HG02642 (cell line): ENCODE data around the gene CCDC116.
"Not testable (repeated sequence)": the region's sequence is repeated elsewhere in the genome, so short reads cannot be mapped to it uniquely, and the experiment has no call there.

Experiments
- ATAC-seq: cut with Tn5 transposase; IDR thresholded peaks from one replicate; pipeline ENCODE4 v1.9.1; 2021; ENCODE audit warnings: mild to moderate bottlenecking; ENCODE audit not compliant: unreplicated experiment, poor library complexity

CCDC116 gene

GRCh38 chr22:21628386-21629254 is 3.9 kb upstream of the CCDC116 start:
- ATAC-seq, result no peak

DNA sequence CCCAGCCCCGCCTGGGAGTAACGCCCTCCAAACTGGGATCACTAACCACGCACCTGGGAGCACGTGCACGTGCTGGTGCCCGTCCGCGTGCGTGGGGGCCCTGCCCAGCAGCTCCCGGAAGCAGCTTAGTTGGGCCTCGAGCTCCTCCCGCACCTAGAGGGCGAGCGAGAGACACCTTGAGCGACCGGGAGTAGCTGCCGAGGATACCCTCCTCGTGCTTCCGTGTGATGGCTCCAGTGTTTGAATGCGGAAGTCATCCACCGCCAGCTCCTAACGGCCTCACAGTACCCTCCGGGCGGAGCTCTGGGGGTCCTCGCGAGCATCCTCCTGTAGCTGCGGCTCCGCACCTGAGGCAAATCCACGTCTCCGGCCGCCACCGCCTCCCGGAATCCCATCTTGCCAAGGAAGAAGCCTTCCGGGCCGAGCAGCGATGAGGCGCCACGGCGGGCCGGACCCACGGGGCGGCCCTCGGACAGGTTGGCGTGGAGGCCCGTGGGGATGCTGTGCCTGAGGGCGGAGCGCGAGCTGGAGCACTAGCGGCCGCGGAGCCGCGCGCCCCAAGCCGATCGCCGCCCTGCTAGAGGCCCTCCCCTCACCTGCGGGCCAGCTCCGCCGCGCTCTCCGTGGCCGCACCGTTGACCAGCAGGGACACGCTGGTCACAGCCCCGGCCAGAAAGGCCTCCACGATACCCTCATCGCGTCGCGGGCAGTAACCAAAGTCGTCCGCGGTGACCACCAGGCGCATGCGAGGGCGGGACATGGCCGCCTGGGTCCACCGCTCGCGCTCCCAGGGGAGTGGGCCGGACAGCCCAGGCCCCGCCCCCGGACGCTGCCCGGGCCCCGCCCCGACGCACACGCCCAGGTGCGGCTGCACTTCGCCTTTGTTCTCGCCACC is 3.1 kb upstream of the CCDC116 start, which contains the start of gene YDJC:
YDJC (minus strand) TSS at position 768 of the 895 bp plus-strand sequence; CDS start at position 760, 8 bp downstream.
- ATAC-seq, result peak; percentile 82

- ATAC-seq, result no peak
Observed at GRCh38 chr22:21631025-21631424, 1.5 kb upstream of the CCDC116 start.

- no peak for ATAC-seq
Observed at GRCh38 chr22:21632931-21633330, 371 bp downstream of the CCDC116 start.

DNA sequence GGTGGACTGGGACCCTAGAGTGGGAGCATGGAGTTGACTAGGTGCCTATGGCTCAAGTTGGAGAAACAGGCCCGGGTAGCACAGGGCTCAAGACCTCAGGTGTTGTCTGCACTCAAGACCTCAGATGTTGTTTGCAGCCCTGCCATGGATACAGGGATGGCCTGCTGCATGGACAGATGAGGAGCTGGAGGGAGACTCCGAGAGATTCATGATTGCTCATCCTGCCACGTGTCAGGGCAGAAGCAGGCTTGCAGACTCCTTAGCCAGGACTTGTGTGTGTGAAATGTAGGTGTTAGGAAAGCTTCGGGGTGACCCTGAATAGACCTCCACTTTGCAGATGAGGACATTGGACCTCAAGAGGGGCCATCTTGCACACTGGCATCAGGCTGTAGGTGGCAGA is 921 bp downstream of the CCDC116 start:
- ATAC-seq, result no peak

DNA sequence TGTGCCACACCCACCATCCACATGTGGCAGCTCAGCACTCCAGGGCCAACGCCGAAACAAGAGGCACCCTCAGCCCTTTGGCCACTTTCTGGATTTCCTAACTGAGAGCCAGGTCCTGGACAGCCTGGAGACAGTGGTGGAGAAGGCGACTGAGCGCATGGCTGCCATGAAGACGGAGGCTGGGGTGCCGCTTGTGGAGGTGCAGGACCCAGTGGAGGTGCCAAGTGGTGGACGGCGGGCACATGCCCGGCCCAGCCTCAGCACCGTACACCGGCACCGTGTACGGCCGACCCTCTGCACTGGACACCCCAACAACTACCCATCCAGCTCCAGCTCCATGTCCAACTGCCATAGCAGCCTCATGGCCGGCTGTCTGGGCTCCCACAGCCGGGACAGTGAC is 1.5 kb downstream of the CCDC116 start:
- ATAC-seq, result no peak

- no peak for ATAC-seq
Observed at GRCh38 chr22:21634844-21635243, 2.3 kb downstream of the CCDC116 start.

DNA sequence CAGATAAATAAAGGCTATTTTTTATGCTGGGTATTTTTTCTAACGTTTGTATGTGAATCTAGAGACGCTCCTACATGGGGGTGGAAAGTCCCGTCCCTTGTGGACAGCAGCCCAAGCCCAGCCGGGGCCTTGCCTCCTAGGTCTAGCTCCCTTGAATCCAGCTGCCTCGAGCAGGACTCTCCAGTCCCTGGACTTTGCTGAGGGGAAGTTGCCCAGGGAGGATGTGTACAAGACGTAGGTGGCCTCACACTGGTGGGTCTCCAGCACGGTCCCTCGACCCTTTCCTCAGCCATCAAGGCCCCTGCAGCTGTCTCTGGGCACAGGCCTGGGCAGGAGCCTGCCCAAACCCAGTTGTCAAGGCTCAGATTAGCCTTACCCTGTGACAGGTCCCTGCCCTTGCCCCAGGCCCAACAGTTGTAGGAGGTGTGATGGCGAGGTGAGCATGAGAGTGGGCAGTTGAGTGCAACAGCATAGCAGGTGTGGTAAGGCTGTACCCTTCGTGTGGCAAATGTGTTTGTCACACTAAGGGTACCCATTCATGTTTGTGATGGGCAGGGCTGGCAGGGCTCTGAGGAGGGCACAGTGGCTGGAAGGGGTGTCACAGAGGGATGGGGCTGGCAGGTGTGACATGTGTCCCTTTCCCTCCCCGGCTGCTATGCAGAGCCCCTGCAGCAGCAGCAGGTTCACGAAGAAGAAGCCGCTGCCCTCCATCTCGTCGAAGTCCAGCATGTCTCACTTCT is 3.4 kb downstream of the CCDC116 start:
- no peak for ATAC-seq

GRCh38 chr22:21636629-21637218 is 4.2 kb downstream of the CCDC116 start:
- ATAC-seq, result no peak

DNA sequence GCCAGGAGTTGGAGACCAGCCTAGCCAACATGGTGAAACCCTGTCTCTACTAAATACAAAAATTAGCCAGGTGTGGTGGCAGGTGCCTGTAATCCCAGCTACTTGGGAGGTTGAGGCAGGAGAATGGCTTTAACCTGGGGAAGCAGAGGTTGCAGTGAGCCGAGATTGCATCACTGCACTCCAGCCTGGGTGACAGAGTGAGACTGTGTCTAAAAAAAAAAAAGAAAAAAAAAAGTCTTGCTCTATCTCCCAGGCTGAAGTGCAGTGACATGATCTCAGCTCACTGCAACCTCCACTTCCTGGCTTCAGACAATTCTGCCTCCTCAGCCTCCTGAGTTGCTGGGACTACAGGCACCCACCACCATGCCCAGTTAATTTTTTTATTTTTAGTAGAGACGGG is 4.9 kb downstream of the CCDC116 start:
- ATAC-seq, result not testable (repeated sequence)

DNA sequence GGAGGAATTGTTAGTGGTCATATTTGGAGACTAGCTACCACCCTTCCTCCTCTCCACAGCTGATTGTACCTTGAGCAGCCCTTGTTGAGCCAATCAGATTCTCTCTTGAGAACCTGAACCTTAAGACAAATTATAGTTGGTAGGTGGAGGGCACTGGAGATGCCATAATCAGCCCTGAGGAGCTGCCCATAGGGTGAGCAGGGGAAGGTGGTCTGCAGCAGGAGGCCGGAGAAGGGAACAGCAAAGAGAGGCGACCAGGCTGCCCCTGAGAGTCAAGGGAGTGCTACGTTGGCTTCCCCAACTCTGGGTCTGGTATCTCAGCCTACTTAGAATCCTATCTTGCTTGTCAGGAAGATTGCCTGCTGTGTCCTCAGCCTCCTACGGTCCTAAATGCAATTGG is 6.8 kb downstream of the CCDC116 start:
- ATAC-seq, result no peak

DNA sequence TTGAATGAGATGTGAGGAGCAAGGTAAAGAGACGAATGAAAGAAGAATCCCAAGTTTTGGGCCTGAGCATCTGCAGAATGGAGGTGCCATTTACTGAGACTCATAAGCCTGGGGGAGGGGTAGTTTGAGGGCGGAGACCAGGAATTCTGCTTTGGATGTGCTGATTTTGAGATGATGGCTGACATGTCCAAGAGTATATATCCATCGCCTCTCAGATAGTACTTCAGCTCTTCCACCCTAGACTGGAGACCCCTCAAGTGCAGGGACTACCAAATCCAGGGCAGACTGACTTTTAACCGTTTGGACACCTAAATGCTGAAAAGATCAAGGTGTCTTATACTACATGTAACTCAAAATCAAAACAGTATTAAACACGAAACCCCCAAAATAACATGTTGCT is 8.2 kb downstream of the CCDC116 start:
- ATAC-seq, result no peak

DNA sequence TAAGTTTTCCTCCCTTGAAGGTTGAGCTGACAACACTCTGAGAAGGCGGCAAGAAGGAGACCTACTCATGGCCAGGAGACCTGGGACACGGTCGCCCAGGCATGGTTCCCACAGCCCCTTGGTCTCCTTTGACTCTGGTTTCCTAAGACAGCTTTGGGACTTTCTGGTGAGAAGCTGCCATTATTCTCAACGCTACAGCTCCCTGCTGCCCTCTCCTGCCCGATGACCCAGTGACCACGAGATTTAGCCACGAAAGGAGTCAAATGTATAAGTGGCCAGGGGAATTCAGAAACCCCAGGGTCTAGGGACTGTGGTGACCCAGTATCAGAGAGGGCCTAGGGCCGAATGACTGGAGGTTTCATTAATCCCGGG is 8.8 kb downstream of the CCDC116 start:
- peak; percentile 2 for ATAC-seq

- ATAC-seq, result peak; percentile 95
Observed at GRCh38 chr22:21641789-21642583, 9.4 kb downstream of the CCDC116 start, which contains the start of gene SDF2L1. SDF2L1 (plus strand) TSS chr22:21642302; CDS start chr22:21642337, 35 bp downstream.

DNA sequence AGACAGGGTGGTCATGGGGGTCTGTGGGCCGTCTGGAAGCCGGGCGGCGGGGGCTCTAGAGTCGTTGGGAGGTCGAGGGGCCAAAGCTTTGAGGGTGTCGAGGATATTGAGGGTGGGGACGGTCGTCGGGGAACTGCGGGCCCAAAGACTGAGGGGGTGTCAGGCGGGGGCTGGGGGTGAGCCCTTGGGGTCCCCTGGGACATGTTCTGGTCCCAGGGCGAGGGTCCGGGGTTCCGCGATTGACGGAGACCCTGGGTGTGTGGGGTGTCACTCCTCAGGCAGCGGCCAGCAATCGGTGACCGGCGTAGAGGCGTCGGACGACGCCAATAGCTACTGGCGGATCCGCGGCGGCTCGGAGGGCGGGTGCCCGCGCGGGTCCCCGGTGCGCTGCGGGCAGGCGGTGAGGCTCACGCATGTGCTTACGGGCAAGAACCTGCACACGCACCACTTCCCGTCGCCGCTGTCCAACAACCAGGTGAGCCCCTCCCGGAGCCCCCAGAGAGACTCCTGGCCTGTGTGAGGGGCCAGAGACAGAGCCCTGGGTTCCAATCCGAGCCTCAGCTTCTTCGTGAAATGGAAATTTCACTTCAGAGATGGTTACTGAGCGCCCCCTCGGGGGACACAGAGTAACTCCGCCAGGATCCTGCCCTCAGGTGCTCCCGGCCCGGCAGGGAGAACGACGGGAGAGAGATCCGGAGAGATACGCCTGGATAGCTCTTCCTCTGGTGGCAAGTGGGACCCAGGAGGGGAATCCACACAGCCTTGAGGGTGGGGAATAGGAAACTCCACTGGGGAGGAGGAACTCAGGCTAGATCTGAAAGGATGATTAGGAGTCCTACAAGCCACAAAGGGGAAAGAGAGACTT is 10.3 kb downstream of the CCDC116 start:
- ATAC-seq, result no peak

- ATAC-seq, result no peak
Observed at GRCh38 chr22:21643533-21644357, 11.2 kb downstream of the CCDC116 start.

- not testable (repeated sequence) for ATAC-seq
Observed at GRCh38 chr22:21645513-21645912, 13.0 kb downstream of the CCDC116 start.
